ENCODE measurements around the gene USP9X.
"Not testable (repeated sequence)": the region's sequence is repeated elsewhere in the genome, so short reads cannot be mapped to it uniquely, and the experiment has no call there.

Gene USP9X

DNA sequence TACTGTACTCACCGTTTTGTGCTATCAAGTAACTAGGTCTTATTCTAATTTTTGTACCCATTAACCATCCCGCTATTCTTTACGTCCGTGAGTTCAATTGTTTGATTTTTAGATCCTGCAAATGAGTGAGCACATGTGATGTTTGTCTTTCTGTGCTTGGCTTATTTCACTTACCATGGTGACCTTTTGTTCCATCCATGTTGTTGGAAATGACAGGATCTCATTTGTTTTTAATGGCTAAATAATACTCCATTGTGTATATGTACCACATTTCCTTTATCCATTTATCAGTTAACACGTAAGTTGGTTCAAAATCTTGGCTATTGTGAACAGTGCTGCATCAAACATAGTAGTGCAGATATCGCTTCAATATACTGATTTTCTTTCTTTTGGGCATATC lies 48.3 kb downstream of the USP9X start:
- DNase-seq = no peak

DNA sequence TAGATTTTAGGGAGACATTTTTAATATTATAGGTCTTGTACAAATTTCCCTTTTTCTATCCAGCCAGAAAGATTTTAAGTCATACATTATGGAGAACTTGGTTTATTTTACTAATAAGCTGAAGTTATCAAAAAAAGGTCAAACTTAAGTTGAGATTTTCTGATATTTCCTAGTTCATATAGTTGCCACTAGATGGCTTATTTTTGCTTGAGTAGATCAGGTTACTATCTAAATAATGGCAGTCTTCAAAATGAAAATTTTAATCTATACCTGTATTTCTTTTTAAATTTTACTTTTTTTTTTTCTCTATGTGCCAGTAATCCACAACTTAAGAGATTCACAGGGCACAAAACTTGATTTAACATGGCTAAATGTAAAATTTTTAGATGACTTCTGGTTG lies 52.3 kb downstream of the USP9X start:
- peak; percentile 13 for DNase-seq

DNA sequence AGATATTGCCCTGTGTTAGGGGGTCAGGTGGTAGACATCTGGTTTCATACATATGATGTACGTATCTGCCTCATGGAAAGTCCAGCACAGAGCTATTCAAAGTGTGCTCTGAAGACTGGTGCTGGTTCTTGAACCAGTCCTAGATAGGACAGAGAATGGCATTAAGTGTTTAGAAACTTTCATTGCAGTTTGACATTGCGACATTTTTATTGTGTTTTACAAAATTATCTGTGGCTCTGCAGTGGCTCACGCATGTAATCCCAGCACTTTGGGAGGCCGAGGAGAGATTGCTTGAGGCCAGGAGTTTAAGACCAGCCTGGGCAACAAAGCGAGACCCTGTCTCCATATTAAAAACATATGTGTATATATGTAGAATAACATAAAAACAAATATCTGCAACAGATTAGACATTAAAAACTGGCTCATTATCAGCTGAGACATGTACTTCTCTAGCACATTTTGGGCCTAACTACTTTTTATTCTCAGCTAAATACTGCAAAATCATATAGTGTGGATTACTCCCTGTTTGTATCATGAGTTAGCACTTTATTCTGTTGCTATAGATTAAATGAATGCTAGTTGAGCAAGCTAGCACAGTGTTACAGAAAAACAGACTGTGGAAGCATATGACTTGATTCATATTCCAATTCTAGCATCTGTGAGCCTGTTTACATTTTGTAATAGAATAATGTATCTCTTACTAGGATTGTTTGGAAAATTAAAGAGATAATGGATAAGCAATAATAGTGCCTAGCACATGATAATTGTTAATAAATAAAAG lies 57.1 kb downstream of the USP9X start:
- DNase-seq = no peak

DNA sequence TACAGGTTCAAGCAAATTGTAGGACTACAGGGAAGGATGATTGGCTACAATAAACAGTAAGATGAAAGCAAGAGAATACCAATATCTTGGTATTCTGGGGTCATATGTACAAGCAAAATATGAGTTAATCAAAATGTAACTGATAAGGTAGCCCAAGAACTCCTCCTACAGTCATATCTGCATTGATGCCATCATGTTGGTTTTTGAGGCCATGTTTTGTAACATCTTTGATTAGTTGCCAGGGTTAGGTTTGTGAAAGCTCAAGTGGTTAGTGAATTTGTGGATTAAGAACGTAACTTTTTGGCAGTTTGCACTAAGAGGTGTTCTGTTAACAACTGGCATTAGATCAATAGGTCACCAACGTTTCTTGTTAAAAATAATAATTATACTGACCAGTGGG lies 59.6 kb downstream of the USP9X start:
- DNase-seq = no peak

DNA sequence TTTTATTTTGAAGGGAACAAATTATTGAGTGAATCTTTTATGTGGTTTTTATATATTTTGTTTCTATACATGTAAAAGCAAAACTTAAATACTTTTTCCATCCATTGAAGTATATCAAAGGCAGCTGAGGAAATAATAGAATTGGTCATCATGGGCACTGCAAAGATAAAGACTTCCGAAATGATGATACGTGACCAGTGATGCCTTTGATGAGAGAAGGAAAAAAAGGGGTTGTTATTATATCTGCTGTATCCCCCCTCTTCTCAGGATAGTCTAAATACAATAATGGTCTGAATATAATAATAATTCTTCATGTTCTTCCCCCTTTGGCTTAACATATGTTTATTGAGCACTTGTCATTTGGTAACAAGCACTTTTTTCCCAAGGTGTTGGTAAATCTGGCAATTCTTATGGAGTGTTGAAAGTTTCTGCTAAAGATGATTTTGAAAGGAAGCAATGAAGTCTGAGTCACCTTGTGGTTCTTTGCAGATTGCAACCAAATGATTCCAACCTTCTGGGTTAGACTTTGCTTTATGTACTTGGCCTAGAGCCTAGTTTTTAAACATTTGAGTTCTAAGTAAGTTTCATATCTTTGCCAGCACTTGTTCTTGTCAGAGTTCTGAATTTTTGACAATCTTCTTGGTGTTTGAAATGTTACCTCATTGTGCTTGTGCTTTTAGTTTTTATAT lies 60.8 kb downstream of the USP9X start:
- no peak for DNase-seq

DNA sequence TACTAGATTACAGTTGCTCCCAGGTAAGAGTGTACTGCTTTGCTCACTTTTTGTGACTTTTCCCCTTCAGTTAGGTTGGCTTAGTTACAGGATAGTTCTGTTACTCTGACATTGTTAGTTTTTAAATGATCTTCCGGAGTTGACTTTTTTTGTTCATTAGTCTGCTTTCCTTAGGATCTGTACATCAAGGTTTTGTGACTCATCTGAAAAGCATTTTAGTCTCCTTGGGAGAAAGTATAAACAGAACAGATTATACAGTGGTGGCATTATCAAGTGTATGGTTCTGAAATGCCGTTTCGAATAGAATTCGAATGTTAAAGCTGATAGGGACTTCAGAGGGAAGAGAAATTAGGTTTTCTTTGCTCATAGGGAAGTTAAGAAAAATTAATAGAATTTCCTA lies 63.3 kb downstream of the USP9X start:
- no peak for DNase-seq

DNA sequence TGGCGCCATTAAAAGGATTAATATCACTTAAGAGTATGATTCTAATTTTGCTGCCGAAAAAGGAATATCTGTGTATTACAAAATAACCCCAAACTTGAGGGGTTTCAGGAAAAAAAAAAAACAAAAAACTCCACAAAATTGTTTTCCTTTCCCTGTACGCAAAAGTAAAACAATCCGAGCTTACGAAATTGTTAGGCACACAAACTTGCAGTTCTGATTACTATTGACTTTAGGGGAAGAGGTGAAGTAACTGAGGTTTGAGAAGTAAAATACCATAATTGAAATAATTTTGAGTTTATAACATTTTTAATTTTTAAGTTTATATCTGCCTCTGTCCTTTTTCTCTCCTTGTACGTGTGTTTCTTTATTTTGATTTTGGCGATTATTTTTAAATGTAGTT lies 64.8 kb downstream of the USP9X start:
- no peak for DNase-seq

DNA sequence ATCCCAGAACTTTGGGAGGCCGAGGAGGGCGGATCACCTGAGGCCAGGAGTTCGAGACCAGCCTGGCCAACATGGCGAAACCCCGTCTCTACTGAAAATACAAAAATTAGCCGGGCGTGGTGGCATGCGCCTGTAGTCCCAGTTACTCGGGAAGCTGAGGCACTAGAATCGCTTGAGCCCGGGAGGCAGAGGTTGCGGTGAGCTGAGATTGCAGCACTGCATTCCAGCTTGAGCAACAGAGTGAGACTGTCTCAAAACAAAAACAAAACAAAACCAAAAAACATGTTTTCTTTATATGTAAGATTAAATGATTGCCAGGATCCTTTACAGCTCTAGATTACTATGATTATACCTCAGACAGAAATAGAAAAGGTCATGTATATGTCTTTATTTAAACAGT lies 66.5 kb downstream of the USP9X start:
- not testable (repeated sequence) for DNase-seq

DNA sequence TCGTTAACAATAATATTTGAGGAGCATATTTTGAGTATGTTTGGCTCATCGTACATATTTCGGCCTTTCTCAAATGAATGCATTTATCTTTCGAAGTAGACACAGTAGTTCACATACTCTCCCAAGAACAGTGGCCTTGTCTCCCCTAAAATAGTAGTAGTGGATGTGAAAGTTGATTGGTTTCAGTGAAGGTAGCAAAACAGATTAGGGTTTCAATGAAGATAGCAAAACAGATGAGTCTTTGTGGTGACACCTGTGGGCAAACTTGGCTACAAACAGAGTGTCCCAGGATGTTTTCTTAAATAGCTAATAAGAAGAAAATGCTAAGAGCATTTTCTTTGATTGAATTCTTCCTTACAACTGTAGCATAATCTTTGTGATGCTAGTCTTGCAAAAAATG lies 67.0 kb downstream of the USP9X start:
- DNase-seq = no peak

DNA sequence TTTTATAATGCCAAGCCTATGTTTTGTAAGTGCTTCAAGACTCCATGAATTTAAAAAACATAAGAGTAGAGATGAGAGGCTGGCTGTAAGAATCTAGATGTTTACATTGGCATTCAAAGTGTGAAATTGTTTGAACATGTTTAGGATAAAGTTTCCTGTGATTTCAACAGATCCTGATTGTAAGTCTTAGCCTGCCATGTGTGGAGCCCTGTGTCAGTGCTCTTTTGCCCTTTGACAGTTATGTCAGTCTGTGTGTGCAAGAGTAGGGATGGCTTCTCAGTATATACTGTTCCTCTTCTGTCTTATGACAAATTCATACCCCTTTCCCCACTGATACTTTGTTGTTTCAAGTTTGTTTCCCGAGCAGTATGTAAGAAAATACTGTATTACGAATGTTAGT lies 68.2 kb downstream of the USP9X start:
- DNase-seq = no peak

DNA sequence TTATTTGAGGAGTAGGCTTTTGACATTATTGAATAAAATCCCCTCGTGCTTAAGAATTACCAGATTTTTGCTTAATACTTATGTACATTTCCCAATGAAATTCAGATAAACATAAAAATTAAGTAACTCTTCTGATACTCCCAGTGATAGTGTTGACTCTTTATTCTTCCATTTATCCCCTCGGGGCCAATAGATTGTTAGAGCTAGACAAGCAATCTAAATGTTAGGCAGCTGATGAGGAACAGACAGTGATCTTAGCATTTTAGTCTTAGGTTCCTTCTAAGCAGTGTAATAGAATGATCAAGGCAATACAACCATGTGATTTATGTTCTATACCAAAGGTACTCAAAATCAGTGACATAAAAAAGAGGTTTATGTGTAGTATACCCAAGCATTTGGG lies 68.7 kb downstream of the USP9X start:
- no peak for DNase-seq

DNA sequence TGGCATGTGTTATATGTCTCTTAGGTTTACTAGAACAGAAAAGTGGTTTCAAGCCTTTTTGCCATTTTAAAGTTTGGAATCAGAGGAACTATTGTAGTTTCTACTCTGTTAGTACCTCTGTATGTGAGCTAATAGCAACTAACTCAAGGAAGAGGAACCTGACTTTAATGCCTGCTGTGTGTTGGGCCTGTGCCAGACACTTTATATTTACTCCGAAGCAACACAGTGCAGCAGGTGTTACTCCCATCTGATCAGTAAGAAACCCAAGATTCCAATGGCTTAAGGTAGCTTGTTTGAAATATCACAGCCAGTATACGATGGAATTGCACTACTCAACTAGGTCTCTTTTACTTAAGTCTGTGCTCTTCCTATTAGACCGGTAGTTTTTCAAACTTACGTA lies 79.2 kb downstream of the USP9X start:
- peak; percentile 34 for DNase-seq

DNA sequence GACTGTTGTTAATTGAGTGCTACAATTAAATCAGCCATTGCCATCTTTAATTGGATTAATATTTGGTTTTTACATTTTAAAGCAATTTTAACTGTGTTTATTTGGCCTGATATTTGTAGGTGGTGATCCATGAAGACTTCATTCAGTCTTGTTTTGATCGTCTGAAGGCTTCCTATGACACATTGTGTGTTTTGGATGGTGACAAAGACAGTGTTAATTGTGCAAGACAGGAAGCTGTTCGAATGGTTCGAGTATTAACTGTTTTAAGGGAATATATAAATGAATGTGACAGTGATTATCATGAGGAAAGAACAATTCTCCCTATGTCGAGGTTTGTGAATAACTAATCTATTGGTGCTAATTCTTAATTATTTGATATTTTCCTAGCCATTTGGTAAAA lies 82.6 kb downstream of the USP9X start:
- DNase-seq = no peak

DNA sequence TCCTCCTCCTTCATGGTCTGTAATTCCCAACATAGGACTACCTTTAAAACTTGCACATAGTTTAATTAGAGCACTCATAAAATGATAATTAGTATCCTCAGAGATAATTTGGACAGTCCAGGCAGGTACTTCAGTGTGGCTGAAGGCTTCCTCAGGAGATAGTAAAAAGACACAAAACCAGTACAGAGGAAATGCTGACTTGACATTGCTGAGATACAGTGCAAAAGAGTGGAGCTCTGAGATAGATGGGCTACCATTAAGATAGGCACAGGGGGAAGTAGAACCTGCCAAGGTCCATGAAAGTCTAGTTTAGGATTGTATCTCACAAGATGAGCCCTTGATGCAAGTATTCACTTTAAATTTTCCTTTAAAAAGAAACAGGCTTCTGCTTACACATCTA lies 91.0 kb downstream of the USP9X start:
- DNase-seq = no peak

DNA sequence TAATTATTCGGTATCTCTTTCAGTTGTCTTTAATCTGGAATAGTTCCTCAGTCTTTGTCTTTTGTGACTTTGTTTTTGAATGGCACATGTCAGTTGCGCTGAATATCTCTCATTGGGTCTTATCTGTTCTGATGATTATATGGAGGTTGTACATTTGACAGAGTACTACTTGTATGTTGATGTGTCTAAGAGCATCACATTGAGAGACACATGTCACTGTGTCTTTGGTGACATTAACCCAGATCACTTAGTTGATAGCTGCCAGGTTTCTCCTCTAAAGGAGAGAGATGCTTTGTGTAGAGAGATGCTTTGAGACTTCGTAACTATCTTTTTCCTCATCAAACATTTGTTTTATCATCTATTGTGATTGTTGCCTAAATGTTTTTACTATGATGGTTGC lies 92.1 kb downstream of the USP9X start:
- DNase-seq = no peak

DNA sequence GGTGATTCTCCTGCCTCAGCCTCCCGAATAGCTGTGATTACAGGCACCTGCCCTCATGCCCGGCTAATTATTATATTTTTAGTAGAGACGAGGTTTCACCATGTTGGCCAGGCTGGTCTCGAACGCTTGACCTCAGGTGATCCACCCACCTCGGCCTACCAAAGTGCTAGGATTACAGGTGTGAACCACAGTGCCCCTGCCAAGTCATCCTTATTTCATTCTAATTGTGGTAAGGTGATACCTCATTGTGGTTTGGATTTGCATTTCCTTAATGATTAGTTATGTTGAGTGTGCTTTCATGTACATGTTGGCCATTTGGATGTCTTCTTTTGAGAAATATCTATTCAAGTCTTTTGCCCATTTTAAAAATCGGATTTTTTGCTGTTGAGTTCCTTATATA lies 93.0 kb downstream of the USP9X start:
- DNase-seq = no peak

DNA sequence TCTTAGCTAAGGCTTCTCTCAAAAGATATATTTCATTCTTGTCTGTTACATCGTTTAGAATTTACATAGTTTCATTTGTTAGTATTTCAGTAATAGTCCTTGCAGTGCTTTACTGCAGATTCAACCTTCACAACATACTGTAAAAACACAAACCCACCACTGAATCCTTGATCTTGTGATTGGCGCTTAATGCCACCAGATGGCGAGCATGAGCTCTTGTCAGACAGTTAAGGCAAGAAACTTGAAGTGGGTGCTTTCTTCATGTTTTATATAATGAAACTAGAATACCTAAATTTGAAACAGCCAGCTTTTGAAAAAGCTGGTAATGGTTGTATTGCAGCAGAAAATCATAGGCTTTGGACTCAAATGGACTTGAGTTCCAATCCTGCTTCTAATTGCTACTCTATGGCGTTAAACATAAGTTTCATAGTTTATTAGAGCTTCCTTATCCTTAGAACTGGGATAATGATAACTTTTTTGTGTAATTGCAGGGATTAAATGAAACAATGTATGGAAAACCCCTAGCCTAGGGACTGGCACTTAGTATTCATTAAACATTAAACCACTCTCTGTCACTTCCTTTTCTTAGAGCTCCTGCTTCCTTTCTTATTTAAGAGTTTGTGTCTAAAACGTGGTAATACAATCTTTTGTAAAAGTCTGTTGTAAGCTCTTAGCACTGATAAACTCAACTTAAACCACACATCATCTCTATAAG lies 95.1 kb downstream of the USP9X start:
- DNase-seq = peak; percentile 18

DNA sequence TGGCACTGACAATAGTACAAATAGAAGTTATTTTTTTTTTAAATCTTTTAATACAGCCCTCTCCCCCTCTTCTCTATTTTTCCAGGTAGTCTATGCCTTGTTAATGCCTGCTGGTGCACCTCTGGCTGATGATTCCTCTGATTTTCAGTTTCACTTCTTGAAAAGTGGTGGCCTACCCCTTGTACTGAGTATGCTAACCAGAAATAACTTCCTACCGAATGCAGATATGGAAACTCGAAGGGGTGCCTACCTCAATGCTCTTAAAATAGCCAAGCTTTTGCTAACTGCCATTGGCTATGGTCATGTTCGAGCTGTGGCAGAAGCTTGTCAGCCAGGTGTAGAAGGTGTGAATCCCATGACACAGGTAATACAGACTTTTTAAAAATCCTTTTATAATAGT lies 99.1 kb downstream of the USP9X start:
- no peak for DNase-seq

DNA sequence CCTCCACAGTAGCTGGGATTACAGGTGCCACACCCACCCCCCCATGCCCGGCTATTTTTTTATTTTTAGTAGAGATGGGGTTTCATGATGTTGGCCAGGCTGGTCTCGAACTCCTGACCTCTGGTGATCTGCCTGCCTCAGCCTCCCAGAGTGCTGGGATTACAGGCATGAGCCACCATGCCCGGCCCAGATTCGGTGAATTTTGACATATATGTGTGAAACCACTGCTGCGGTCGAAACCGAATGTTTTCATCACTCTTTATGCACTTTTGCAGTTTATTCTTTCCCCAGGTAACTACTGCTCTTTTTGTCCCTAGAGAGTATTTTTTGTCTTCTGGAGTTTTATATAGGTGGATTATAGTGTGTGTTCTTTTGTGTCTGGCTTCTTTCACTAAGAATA lies 101.7 kb downstream of the USP9X start:
- DNase-seq = not testable (repeated sequence)

DNA sequence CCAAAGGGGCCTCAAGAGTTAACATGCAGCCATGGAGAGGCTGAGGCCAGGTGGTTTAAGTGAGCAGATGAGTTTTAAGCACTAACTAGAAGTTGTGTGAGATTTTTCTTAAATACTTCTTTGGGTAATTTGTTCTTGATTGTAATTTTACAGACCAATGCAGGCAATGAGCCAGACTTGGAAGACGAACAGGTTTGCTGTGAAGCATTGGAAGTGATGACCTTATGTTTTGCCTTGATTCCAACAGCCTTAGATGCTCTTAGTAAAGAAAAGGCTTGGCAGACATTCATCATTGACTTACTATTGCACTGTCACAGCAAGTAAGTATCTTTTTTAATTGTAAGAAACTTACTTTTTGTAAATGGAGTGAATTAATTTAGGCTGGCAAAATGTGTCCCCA lies 103.9 kb downstream of the USP9X start:
- DNase-seq = no peak

DNA sequence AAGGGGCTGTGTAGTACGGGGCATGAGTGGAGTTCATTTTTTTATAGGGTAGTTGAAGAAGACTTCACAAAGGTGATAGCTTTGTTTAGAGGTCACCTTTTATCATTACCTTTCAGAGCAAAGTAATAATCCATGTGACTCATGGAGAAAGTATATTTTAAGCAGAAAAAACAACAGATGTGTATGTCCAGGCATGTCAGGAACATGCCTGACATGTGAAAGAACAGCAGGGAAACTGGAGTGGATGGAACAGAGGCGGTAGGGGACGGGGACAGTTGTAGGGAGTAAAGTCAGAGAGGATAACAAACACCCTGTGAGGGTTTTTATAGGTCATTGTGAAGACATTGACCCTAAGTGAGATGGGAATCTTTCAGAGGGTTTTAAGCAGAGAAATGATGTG lies 107.6 kb downstream of the USP9X start:
- no peak for DNase-seq

DNA sequence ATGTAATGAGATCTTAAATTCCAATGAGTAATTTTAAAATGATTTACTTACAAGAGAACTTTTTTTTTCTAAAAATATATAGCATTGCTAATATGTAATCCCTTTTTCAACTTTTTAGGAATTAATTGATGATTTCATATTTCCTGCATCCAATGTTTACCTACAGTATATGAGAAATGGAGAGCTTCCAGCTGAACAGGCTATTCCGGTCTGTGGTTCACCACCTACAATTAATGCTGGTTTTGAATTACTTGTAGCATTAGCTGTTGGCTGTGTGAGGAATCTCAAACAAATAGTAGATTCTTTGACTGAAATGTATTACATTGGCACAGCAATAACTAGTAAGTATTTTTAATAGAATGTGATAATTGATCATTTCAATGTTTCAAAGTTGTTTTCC lies 113.2 kb downstream of the USP9X start:
- DNase-seq = no peak

DNA sequence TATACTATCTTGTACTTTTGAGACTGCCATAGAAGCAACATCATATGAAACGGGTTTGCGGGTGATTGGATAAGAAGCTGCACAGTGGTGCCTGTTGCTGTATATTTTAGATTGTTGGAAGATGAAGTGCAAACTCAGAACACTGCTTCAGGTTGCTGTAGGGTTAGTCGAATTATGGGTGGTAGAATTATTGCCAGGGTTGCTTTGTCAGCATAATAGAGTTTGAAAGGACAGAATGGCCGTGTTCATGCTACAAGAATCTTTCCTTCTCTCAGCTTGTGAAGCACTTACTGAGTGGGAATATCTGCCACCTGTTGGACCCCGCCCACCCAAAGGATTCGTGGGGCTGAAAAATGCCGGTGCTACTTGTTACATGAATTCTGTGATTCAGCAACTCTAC lies 115.5 kb downstream of the USP9X start:
- DNase-seq = no peak

DNA sequence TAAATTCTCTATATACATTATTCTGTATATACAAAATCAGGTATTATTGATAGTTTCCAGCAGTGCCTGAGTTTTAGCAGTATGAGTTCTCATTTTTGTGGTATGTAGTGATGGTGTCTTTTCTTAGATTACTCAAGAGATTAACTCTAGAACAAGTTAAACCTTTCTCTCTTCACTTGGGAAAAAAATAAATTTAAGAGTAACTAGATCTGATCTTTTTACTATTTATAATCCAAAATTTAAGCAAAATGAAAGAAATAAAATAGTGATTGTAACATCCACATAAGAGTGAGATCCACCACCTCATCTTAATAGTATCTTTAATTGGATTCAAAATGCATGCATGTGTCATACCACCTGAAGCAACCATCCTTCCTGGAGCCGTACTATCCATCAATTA lies 124.6 kb downstream of the USP9X start:
- DNase-seq = no peak

Measured in NCI-H1105 treated with DMSO at 0.1 percent for 48 hours (cell line).